ENCODE measurements around the gene NOL4L. TPM values are rescaled to one million over a fixed set of nuclear protein-coding genes. Genes with fewer than 3 reads are reported as not detected.

NOL4L gene
- total RNA-seq, 1 experiment from 2014 or later = 31.7 TPM

- Histone ChIP-seq H2AFZ (ENCODE audit: low read length) (no peak overlapping the region), H3K4ac (ENCODE audit: low read depth, low read length) (no peak overlapping the region), H3K14ac (ENCODE audit: insufficient read depth, low read length) (no peak overlapping the region), H3K27me3 (ENCODE audit: insufficient read depth, low read length) (no peaks in the 10 kb centered on the region), H3K4me1 (ENCODE audit: insufficient read depth, low read length) (no peaks in the 10 kb centered on the region), H3K79me2 (ENCODE audit: insufficient read depth, low read length) (no peaks in the 10 kb centered on the region), H2BK20ac (ENCODE audit: low read depth, low read length, poor library complexity, severe bottlenecking) (no peak overlapping the region), H3K79me1 (ENCODE audit: insufficient read depth, low read depth, low read length, poor library complexity, severe bottlenecking) (no peaks in the 10 kb centered on the region), H4K8ac (replicated peaks; ENCODE audit: insufficient read length, low read depth, low read length) (no peak overlapping the region), H3T11ph (ENCODE audit: low read length) (no peak overlapping the region), H3K18ac (ENCODE audit: insufficient read length, low read depth, low read length) (no peak overlapping the region), H4K20me1 (ENCODE audit: control insufficient read depth, insufficient read depth, insufficient read length) (no peaks in the 10 kb centered on the region), H3K9ac (ENCODE audit: extremely low read depth, insufficient read length, low read length) (no peak overlapping the region), H3K56ac (ENCODE audit: insufficient read length, low read depth, low read length) (no peak overlapping the region), H4K91ac (ENCODE audit: insufficient read length, low read depth, low read length) (no peak overlapping the region), H3K4me2 (ENCODE audit: insufficient read depth, insufficient read length, low read length) (no peak overlapping the region), H2BK5ac (ENCODE audit: insufficient read length, low read length) (no peak overlapping the region), H3K27ac (ENCODE audit: insufficient read length, low read depth, low read length) (no peak overlapping the region), H3K23me2 (ENCODE audit: insufficient read length, low read depth, low read length, poor library complexity, severe bottlenecking) (no peaks in the 10 kb centered on the region), H2BK120ac (ENCODE audit: low read depth, low read length, poor library complexity, severe bottlenecking) (no peak overlapping the region), H3K9me3 (ENCODE audit: control insufficient read depth, low read depth, low read length) (no peaks in the 10 kb centered on the region), H4K5ac (ENCODE audit: insufficient read length, low read depth, low read length) (no peak overlapping the region), H2AK5ac (ENCODE audit: insufficient read length, low read length) (no peak overlapping the region), H2BK12ac (ENCODE audit: insufficient read length, low read depth, low read length) (no peak overlapping the region), H2BK15ac (ENCODE audit: low read depth, low read length) (no peak overlapping the region), H3K23ac (ENCODE audit: insufficient read length, low read depth, low read length) (no peak overlapping the region)
- no peak for TF ChIP-seq CTCF (conservative IDR thresholded peaks at IDR 0.05)
- H3K27me3 Mint-ChIP-seq (ENCODE audit: low read depth) = no peaks in the 10 kb centered on the region
- H3K36me3 Mint-ChIP-seq (ENCODE audit: insufficient read depth in 1 of 3, low read depth in 3 of 3) = no peaks in the 10 kb centered on the region
- no peak overlapping the region for H3K27ac Mint-ChIP-seq
- H3K9me3 Mint-ChIP-seq = no peaks in the 10 kb centered on the region
- DNase-seq = no peak
- no CpG with 5 or more reads among the region's 4 CpGs for WGBS (ENCODE audit: extremely low coverage, insufficient read length, low lambda C conversion rate)
- no peak overlapping the region for H3K4me3 Mint-ChIP-seq
- no peaks in the 10 kb centered on the region for H3K4me1 Mint-ChIP-seq
Measured at GRCh38 chr20:32406701-32407100, 178.4 kb downstream of the NOL4L start.
